Measurements from ENCODE around the gene ACLY.

DNA sequence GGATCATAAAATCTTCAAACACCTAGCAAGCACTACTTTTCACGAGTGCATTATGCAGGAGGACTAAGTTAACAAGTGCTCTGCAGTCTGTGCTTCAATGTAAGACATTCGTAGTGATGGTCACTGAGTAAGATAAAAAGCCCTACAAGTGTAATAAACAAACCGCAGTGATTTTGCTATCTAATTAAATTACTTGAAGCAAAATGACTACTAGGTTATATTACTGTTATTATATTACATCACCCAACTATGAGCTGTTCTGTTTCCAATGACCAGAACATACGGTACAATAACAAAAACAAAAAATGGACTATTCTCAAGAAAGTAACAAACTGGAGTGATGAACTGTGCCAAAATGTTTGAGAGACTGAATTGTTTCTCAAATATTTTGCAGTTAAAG is 70.0 kb downstream of the ACLY start:
- TF ChIP-seq ZBTB33 (IDR thresholded peaks at IDR 0.05) = no peak
- TF ChIP-seq, protein P1, sequence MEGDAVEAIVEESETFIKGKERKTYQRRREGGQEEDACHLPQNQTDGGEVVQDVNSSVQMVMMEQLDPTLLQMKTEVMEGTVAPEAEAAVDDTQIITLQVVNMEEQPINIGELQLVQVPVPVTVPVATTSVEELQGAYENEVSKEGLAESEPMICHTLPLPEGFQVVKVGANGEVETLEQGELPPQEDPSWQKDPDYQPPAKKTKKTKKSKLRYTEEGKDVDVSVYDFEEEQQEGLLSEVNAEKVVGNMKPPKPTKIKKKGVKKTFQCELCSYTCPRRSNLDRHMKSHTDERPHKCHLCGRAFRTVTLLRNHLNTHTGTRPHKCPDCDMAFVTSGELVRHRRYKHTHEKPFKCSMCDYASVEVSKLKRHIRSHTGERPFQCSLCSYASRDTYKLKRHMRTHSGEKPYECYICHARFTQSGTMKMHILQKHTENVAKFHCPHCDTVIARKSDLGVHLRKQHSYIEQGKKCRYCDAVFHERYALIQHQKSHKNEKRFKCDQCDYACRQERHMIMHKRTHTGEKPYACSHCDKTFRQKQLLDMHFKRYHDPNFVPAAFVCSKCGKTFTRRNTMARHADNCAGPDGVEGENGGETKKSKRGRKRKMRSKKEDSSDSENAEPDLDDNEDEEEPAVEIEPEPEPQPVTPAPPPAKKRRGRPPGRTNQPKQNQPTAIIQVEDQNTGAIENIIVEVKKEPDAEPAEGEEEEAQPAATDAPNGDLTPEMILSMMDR (IDR thresholded peaks at IDR 0.05 in 2 of 3, conservative IDR thresholded peaks at IDR 0.05 in 1 of 3; ENCODE audit: control insufficient read depth in 2 of 3, extremely low read depth in 1 of 3, insufficient read depth in 1 of 3, low read depth in 3 of 3, low read length in 3 of 3) = no peak
- TF ChIP-seq EP300 (IDR thresholded peaks at IDR 0.05; ENCODE audit: borderline replicate concordance in 1 of 2, control insufficient read depth in 1 of 2, low read depth in 2 of 2, low read length in 2 of 2) = no peak
- TF ChIP-seq GABPA (IDR thresholded peaks at IDR 0.05; ENCODE audit: low read depth) = no peak
- TF ChIP-seq, protein P2, sequence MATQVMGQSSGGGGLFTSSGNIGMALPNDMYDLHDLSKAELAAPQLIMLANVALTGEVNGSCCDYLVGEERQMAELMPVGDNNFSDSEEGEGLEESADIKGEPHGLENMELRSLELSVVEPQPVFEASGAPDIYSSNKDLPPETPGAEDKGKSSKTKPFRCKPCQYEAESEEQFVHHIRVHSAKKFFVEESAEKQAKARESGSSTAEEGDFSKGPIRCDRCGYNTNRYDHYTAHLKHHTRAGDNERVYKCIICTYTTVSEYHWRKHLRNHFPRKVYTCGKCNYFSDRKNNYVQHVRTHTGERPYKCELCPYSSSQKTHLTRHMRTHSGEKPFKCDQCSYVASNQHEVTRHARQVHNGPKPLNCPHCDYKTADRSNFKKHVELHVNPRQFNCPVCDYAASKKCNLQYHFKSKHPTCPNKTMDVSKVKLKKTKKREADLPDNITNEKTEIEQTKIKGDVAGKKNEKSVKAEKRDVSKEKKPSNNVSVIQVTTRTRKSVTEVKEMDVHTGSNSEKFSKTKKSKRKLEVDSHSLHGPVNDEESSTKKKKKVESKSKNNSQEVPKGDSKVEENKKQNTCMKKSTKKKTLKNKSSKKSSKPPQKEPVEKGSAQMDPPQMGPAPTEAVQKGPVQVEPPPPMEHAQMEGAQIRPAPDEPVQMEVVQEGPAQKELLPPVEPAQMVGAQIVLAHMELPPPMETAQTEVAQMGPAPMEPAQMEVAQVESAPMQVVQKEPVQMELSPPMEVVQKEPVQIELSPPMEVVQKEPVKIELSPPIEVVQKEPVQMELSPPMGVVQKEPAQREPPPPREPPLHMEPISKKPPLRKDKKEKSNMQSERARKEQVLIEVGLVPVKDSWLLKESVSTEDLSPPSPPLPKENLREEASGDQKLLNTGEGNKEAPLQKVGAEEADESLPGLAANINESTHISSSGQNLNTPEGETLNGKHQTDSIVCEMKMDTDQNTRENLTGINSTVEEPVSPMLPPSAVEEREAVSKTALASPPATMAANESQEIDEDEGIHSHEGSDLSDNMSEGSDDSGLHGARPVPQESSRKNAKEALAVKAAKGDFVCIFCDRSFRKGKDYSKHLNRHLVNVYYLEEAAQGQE (IDR thresholded peaks at IDR 0.05; ENCODE audit: low read depth, low read length) = no peak
- TF ChIP-seq ZBTB40 (IDR thresholded peaks at IDR 0.05; ENCODE audit: borderline replicate concordance) = no peak
- no peak for TF ChIP-seq ZNF217 (IDR thresholded peaks at IDR 0.05)
- TF ChIP-seq NFIC (IDR thresholded peaks at IDR 0.05; ENCODE audit: low read depth, low read length) = no peak
- no peak for TF ChIP-seq SIN3A (IDR thresholded peaks at IDR 0.05; ENCODE audit: low read depth, low read length)

All from GM12878 (cell line).